ENCODE data around the gene CD22. TPM values are rescaled to one million over a fixed set of nuclear protein-coding genes. Genes with fewer than 3 reads are reported as not detected.

The CD22 gene
- total RNA-seq, 1 experiment from 2014 or later = 0.56 TPM

DNA sequence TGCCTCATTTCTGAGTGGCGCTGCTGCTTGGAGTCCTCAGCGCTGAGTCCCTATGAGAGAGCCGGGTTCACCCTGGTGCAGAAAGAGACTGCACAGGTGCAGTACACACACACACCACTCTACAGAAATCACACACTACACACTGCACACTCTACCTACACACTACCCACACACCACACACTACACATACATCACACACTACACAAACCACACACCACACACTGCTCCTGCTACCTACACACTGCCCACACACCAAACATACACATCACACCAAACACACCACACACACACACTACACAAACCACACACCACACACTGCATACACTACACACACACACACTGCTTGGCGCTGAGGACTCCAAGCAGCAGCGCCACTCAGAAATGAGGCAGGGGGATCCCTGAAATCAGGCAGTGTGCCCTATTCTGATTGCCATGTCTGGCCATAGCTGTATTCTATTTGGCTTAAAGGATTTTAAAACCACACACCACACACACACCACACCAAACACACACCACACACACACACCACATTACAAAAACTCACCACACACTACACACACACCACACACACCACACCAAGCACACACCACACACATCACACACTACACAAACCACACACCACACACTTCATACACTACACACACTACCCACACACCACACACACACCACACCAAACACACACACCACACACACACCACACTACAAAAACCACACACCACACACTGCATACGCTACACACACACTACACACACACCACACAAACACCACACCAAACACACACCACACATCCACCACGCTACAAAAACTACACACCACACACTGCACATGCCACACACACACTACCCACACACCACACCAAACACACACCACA, 32.1 kb upstream of the CD22 start:
- H3K4me1 Mint-ChIP-seq (ENCODE audit: insufficient read depth, unreplicated experiment) = no peaks in the 10 kb centered on the region
- H3K27me3 Mint-ChIP-seq (ENCODE audit: insufficient read depth, unreplicated experiment) = peaks cover 28% of the 10 kb centered on the region
- no TSS peak for BruUV-seq (replicated peaks)
- TF ChIP-seq, protein P1, sequence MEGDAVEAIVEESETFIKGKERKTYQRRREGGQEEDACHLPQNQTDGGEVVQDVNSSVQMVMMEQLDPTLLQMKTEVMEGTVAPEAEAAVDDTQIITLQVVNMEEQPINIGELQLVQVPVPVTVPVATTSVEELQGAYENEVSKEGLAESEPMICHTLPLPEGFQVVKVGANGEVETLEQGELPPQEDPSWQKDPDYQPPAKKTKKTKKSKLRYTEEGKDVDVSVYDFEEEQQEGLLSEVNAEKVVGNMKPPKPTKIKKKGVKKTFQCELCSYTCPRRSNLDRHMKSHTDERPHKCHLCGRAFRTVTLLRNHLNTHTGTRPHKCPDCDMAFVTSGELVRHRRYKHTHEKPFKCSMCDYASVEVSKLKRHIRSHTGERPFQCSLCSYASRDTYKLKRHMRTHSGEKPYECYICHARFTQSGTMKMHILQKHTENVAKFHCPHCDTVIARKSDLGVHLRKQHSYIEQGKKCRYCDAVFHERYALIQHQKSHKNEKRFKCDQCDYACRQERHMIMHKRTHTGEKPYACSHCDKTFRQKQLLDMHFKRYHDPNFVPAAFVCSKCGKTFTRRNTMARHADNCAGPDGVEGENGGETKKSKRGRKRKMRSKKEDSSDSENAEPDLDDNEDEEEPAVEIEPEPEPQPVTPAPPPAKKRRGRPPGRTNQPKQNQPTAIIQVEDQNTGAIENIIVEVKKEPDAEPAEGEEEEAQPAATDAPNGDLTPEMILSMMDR (IDR thresholded peaks at IDR 0.05; ENCODE audit: unreplicated experiment) = no peak
- intact Hi-C loops (cut with micrococcal nuclease) = no loop called here
- no peak overlapping the region for H3K27ac Mint-ChIP-seq (ENCODE audit: low read depth, unreplicated experiment)
- no peak for DNase-seq (ENCODE audit: unreplicated experiment)
- H3K4me3 Mint-ChIP-seq (ENCODE audit: unreplicated experiment) = no peak overlapping the region
- H3K9me3 Mint-ChIP-seq (ENCODE audit: unreplicated experiment) = no peaks in the 10 kb centered on the region
- ChIA-PET POLR2A (no interaction called here), CTCF (no interaction called here)
- H3K36me3 Mint-ChIP-seq (ENCODE audit: insufficient read depth, unreplicated experiment) = no peaks in the 10 kb centered on the region

DNA sequence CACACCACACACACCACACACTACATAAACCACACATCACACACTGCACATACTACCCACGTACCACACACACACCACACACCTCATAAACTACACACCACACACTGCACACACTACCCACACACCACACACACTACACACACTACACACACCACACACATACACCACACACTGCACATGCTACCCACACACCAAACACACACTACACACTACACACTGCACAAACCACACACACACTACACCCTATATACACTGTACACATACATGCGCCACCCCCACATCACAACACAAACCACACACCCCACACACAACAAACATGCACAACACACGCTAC, 31.5 kb upstream of the CD22 start:
- Mint-ChIP-seq H3K4me1 (ENCODE audit: insufficient read depth, unreplicated experiment) (no peaks in the 10 kb centered on the region), H3K9me3 (ENCODE audit: unreplicated experiment) (no peaks in the 10 kb centered on the region), H3K36me3 (ENCODE audit: insufficient read depth, unreplicated experiment) (no peaks in the 10 kb centered on the region), H3K27ac (ENCODE audit: low read depth, unreplicated experiment) (no peak overlapping the region), H3K27me3 (ENCODE audit: insufficient read depth, unreplicated experiment) (peaks cover 22% of the 10 kb centered on the region), H3K4me3 (ENCODE audit: unreplicated experiment) (no peak overlapping the region)
- no peak for DNase-seq (ENCODE audit: unreplicated experiment)
- intact Hi-C loops (cut with micrococcal nuclease) = no loop called here
- CTCF ChIA-PET = no interaction called here
- no TSS peak for BruUV-seq (replicated peaks)
- TF ChIP-seq, protein P1 (IDR thresholded peaks at IDR 0.05; ENCODE audit: unreplicated experiment) = no peak
- POLR2A ChIA-PET = no interaction called here

DNA sequence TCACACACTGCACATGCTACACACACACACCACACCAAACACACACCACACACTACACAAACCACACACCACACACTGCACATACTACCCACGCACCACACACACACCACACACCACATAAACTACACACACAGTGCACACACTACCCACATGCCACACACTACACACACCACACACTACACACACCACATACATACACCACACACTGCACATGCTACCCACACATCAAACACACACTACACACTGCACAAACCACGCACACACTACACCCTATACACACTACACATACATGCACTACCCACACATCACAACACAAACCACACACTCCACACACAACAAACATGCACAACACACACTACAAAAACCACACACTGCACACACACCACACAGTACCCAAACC, 31.1 kb upstream of the CD22 start:
- H3K27me3 Mint-ChIP-seq (ENCODE audit: insufficient read depth, unreplicated experiment) = peaks cover 18% of the 10 kb centered on the region
- H3K36me3 Mint-ChIP-seq (ENCODE audit: insufficient read depth, unreplicated experiment) = no peaks in the 10 kb centered on the region
- TF ChIP-seq, protein P1 (IDR thresholded peaks at IDR 0.05; ENCODE audit: unreplicated experiment) = no peak
- intact Hi-C loops (cut with micrococcal nuclease) = no loop called here
- H3K4me3 Mint-ChIP-seq (ENCODE audit: unreplicated experiment) = no peak overlapping the region
- H3K27ac Mint-ChIP-seq (ENCODE audit: low read depth, unreplicated experiment) = no peak overlapping the region
- CTCF ChIA-PET = no interaction called here
- no peaks in the 10 kb centered on the region for H3K9me3 Mint-ChIP-seq (ENCODE audit: unreplicated experiment)
- no TSS peak for BruUV-seq (replicated peaks)
- no peak for DNase-seq (ENCODE audit: unreplicated experiment)
- POLR2A ChIA-PET = no interaction called here
- H3K4me1 Mint-ChIP-seq (ENCODE audit: insufficient read depth, unreplicated experiment) = no peaks in the 10 kb centered on the region

DNA sequence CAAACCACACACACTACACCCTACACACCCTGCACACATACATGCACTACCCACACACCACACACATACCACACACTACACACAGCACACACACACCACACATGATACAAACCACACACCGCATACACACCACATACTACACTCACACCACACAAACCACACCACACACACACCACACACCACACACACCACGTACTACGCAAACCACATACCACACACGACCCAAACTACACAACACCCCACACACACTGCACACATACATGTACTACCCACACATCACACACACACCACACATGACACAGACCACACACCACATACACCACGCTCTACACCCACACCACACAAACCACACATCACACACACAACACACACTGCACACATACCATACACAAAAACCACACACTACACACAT, 30.4 kb upstream of the CD22 start:
- Mint-ChIP-seq H3K27ac (ENCODE audit: low read depth, unreplicated experiment) (no peak overlapping the region), H3K27me3 (ENCODE audit: insufficient read depth, unreplicated experiment) (peaks cover 16% of the 10 kb centered on the region), H3K4me1 (ENCODE audit: insufficient read depth, unreplicated experiment) (no peaks in the 10 kb centered on the region), H3K9me3 (ENCODE audit: unreplicated experiment) (no peaks in the 10 kb centered on the region), H3K36me3 (ENCODE audit: insufficient read depth, unreplicated experiment) (no peaks in the 10 kb centered on the region), H3K4me3 (ENCODE audit: unreplicated experiment) (no peak overlapping the region)
- no TSS peak for BruUV-seq (replicated peaks)
- intact Hi-C loops (cut with micrococcal nuclease) = no loop called here
- CTCF ChIA-PET = no interaction called here
- TF ChIP-seq, protein P1 (IDR thresholded peaks at IDR 0.05; ENCODE audit: unreplicated experiment) = no peak
- DNase-seq (ENCODE audit: unreplicated experiment) = no peak
- POLR2A ChIA-PET = no interaction called here

All from MCF 10A (cell line).